NCI-H1105 treated with DMSO at 0.1 percent for 48 hours (cell line): Measurements from ENCODE around the gene MAN1C1.
"Not testable (repeated sequence)": the region's sequence is repeated elsewhere in the genome, so short reads cannot be mapped to it uniquely, and the experiment has no call there.

ENCODE experiments used
- DNase-seq: peaks from one replicate; lab custom pipeline; 2025; lab: John Stamatoyannopoulos, UW

Gene MAN1C1

GRCh38 chr1:25698252-25698651 lies 81.7 kb downstream of the MAN1C1 start:
- DNase-seq = no peak

DNA sequence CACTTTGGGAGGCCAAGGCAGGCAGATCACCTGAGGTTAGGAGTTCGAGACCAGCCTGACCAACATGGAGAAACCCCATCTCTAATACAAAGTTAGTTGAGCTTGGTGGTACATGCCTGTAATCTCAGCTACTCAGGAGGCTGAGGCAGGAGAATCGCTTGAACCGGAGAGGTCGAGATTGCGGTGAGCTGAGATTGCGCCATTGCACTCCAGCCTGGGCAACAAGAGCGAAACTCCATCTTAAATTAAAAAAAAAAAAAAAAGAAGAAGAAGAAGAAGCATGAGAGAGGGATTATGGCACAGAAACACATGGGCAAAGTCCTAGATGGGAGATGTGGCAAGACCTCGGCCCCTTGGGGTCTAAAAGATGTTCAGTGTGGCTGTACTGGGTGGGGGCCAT lies 82.5 kb downstream of the MAN1C1 start:
- DNase-seq = not testable (repeated sequence)

DNA sequence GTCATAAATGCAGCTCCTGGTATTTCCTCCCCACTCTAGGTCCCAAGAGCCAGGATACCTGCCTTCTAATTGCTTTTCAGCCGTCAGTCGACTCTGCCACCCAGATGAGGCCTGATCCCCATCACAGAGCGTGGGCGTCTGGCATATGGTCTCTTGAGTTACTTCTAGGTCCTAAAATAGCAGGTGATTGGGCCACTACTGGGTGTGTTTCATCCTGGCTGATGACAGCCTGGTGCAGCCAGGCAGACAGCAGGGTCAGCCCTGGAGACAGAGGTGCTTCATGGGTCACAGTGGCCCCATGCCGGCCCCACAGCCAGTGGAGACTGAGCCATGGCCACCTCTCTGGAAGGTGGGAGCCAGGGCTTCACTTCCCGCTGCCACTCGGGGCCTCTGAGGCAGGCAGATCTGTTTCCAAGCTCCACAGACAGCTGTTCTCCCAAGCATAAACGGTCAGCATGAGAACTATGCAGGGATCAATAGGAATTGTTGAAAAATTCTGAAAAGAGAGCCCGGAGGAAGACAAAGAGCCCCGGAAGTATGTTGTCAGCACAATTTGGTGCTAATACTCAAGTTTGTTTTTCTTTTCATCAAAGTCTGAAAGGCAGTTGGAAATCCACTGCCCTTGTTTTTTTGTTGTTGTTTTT lies 83.0 kb downstream of the MAN1C1 start:
- DNase-seq = no peak

- no peak for DNase-seq
These were observed 83.5 kb downstream of the MAN1C1 start for GRCh38 chr1:25700144-25700523.

DNA sequence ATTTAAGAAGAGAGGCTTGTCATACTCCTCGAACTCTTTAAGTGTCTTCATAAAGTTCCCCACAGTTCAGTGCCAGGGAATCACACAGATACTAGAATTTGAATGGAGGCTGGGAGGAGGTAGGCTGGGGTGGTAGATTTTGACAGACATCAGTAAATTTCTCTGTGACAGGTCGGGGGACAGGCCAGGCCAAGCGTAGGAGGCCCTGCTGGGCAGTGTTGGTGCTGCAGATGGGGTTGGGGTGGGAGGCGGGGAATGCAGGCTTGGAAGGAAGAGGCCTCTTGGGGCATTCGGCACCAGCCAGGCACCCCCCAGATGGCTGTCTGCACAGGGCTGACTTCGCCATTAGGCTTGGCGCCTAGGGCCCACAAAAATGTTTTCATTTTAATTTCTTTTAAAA lies 84.0 kb downstream of the MAN1C1 start:
- no peak for DNase-seq

DNA sequence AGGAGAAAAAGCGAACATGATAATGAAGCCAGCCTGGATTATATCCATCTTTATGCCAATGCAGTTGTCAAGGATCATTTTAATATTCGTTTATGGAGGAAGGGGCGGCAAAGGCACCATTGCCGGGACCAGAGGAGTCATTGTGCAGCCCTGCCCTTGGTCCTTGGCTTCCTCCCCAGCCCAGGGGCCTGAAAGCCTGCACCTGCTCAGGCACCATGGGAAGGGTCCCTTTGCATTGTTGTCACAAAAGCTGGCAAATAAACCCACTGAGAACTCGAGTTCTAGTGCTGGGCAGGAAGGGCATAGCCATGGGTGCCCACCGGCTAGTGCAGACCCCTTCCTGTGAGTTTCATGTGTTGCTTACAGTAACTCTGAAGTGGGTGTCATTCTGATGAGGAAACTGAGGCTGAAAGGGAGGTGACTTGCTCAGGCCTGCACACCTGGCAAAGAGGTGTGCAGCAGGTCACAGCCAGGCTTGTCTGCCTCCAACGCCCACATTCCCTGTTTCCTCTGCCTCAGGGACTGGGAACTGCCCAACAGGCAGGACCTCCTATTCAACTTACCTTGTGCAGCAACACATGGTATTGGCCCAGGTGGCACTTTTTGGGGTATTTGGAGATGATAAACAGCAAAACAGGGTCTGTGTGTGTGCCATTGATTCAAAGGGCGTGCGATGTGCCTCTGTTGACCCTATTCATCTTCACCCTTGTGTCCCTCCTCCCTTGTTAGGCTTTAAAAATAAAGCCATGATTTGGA lies 84.6 kb downstream of the MAN1C1 start:
- no peak for DNase-seq

DNA sequence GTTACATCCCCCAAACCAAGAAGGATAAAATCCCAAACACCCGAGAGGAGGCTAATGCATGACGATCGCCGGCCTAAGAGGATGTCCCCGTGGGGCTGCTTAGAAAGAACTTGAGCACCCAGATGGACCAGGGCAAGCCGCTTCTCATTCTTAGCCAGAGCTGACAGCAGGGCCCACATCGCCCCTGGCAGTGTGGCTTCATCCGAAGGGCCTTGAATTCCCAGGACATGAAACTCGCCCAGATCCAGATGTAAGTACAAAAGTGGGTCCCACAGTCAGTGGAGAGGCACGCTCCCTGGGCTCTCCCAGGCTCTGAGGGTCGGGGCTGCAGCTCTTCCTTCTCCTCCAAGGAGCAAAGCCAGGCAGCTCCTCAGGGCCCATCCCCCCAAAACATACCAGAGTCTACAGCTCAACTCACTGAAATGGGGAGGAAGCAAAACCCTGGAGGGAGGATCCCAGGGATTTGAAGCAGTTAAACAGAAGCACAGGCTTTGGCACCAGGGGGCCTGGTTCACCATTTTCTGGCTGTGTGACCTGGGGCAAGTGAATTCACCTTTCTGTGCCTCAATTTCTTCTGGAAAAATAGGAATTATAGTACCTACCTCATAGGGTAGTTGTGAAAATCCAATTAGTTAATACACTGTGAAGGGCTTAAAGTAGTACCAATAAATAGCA lies 85.6 kb downstream of the MAN1C1 start:
- DNase-seq = no peak

DNA sequence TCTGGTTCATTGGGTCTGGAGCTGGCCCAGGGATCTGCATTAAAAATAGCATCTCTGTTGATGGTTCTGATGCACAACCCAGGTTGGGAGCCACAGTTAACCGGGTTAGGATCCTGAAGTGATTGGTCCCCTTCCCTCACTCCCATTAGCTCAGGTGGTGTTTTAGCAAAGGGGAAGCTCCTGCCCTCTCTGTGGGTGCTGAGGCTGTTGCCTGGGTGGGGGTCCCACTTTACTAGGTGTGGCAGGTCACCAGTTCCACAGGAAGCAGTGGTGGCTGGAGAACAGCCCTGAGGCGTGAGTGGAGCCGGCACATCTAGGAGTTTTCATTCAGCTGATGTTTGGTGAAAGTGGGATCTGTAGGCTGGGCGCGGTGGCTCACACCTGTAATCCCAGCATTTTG lies 86.5 kb downstream of the MAN1C1 start:
- DNase-seq = no peak

DNA sequence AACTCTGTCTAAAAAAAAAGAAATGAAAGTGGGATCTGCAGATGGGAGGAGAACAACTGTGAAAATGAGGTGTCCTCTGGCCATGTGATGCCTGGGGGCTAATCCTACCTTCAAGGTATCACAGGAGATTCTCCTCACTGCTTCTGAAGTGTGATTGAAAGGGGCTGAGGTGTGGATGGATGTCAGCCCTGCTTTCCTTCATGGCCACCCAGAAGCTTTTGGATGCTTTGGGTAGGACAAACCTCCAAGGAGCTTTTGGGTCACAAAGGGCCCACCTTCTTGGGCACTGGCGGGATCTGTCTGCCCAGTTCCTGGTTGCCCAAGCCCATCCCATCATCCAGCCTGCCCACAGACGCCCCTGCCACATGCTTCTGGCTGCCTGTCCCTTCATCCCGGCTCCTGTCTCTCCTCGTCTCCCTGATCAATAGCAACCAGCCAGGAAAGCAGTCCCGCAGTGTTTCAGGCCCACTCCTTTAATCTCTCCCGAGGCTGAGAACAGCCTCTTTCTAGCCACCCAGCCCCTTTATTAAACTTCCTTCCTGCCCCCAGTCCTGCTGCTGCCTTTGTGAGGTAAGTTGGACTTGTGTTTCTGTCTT lies 87.2 kb downstream of the MAN1C1 start:
- DNase-seq = no peak

- no peak for DNase-seq
These were observed 87.7 kb downstream of the MAN1C1 start for GRCh38 chr1:25704267-25704691.

DNA sequence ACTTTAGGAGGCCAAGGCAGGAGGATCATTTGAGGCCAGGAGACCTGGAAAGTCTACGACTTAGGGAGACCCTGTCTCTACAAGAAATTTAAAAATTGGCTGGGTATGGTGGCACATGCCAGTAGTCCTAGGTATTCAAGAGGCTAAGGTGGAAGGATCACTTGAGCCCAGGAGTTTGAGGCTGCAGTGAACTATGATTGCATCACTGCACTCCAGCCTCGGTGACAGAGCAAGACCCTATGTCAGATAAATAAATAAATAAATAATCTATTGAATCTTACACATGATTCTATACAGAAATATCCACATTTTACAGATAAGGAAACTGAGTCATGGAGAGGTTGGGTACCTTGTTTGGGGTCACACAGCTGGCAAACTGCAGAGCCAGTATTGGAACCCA lies 89.1 kb downstream of the MAN1C1 start:
- no peak for DNase-seq

GRCh38 chr1:25706146-25707089 lies 89.8 kb downstream of the MAN1C1 start:
- DNase-seq = no peak

DNA sequence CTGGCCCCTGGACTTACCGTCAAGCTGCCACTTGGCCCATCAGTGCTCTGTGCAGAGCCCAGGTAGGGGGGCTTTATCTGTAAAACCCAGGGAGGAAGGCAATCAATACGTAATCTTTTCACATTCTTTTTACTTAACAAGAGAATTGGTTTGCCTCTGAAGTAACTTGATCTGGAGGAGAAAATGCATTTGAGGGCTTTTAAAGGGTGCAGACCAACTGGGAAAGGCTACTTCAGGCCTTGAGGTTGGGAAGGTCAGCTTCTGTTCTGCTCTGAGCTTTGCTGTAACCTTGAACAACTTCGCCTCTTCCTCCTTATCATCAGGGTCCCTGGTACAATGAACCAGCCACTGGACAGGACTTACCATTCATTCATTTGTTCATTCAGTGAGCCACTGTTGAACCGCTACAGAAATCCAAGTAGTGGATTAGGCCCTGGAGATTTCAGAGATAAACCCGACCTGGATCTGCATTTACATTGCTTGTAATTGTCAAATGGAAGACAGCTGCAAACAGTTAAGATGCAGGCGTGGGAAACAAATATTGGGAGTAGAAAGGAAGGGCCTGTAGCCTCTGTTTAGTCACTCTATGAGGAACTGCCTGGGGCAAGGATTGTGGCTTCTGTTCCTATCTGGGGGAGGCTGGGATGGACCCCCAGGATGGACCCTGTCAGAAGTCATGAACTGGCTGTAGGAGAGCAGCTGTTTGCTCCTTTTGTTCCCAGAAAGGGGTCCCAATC lies 90.9 kb downstream of the MAN1C1 start:
- no peak for DNase-seq

GRCh38 chr1:25710583-25711347 lies 94.2 kb downstream of the MAN1C1 start:
- no peak for DNase-seq

GRCh38 chr1:25711555-25712298 lies 95.1 kb downstream of the MAN1C1 start:
- no peak for DNase-seq

GRCh38 chr1:25712299-25712970 lies 95.8 kb downstream of the MAN1C1 start:
- no peak for DNase-seq

DNA sequence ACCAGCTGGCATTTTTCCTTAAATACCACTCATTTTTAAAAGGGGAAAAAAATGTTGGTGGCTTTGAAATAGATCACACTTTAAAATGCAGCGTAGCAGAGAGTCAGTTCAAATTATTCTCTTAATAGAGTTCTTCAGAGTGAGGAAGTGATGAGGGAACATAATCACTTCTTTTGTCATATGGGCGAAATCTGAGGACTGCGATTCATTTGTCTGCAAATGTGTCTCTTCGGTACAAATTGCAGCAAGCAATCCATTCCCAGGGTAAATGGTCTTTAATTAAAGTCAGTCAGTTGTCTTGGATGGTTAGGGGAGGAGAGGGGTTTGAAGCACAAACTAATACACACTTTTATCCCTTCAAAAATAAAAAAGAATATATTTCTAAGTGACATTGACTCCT lies 97.4 kb downstream of the MAN1C1 start:
- no peak for DNase-seq

- DNase-seq = no peak
These were observed 97.9 kb downstream of the MAN1C1 start for GRCh38 chr1:25714372-25714931.

- no peak for DNase-seq
These were observed 99.3 kb downstream of the MAN1C1 start for GRCh38 chr1:25715888-25716287.
